Keratinocyte (primary cell): ENCODE results near the gene IRX4. TPM values are rescaled to one million over a fixed set of nuclear protein-coding genes. Genes with fewer than 3 reads are reported as not detected.

Experiments used
- DNase-seq: peaks from one replicate; pipeline ENCODE4 v3.0.0-alpha.2; 2011; ENCODE audit warnings: low read depth, missing footprints, low spot score
- FAIRE-seq: peaks from 2 replicates; lab custom pipeline; 2011; peaks lifted over from hg19 to GRCh38; lab: Jason Lieb, UNC
- H2AFZ ChIP-seq: 2 replicates; pipeline ENCODE4 v1.6.0; 2012; ENCODE audit warnings: low read length, control low read depth, inconsistent platforms; ENCODE audit not compliant: control insufficient read depth
- H3K27ac ChIP-seq: 2 replicates; pipeline ENCODE4 v1.5.1; 2011; ENCODE audit warnings: low read length; ENCODE audit not compliant: control insufficient read depth, insufficient read depth
- H3K27me3 ChIP-seq: 3 replicates; pipeline ENCODE4 v1.6.0; 2011; ENCODE audit warnings: low read length; ENCODE audit not compliant: control insufficient read depth, insufficient read depth; ENCODE audit errors: extremely low read depth
- H3K36me3 ChIP-seq, 2 experiments: 2 replicates in 1 of 2; 3 replicates in 1 of 2; pipeline ENCODE4 v1.5.1; 2011; ENCODE audit warnings: low read length in 2 of 2, mild to moderate bottlenecking in 1 of 2; ENCODE audit not compliant: control insufficient read depth in 2 of 2, insufficient read depth in 2 of 2; ENCODE audit errors: extremely low read depth in 1 of 2
- H3K4me1 ChIP-seq: 3 replicates; pipeline ENCODE4 v1.5.1; 2011; ENCODE audit warnings: low read length; ENCODE audit not compliant: control insufficient read depth, insufficient read depth; ENCODE audit errors: extremely low read depth
- H3K4me2 ChIP-seq: 3 replicates; pipeline ENCODE4 v1.6.0; 2011; ENCODE audit warnings: low read depth, low read length; ENCODE audit not compliant: control insufficient read depth, insufficient read depth; ENCODE audit errors: extremely low read depth
- H3K4me3 ChIP-seq, 3 experiments: fragments of 200-600 bp in 1 of 3; sonication (generic) in 1 of 3; 2 replicates in 2 of 3; 3 replicates in 1 of 3; pipeline ENCODE4 v1.5.1; 2011 to 2016; ENCODE audit warnings: low read length in 3 of 3, mild to moderate bottlenecking in 3 of 3, control low read depth in 2 of 3, inconsistent platforms in 1 of 3, low read depth in 1 of 3, mixed read lengths in 1 of 3, mixed run types in 1 of 3, moderate library complexity in 1 of 3; ENCODE audit not compliant: control insufficient read depth in 2 of 3, insufficient read depth in 2 of 3; ENCODE audit errors: extremely low read depth in 1 of 3
- H3K79me2 ChIP-seq: 2 replicates; pipeline ENCODE4 v1.6.0; 2012; ENCODE audit warnings: low read length; ENCODE audit not compliant: control insufficient read depth, insufficient read depth
- H3K9ac ChIP-seq: 3 replicates; pipeline ENCODE4 v1.6.0; 2011; ENCODE audit warnings: low read length; ENCODE audit not compliant: control insufficient read depth, insufficient read depth; ENCODE audit errors: extremely low read depth
- H3K9me1 ChIP-seq: 3 replicates; pipeline ENCODE4 v1.6.0; 2011; ENCODE audit warnings: low read length; ENCODE audit not compliant: control insufficient read depth, insufficient read depth; ENCODE audit errors: extremely low read depth
- H3K9me3 ChIP-seq: 2 replicates; pipeline ENCODE4 v1.5.1; 2012; ENCODE audit warnings: low read depth, low read length; ENCODE audit not compliant: control insufficient read depth
- H4K20me1 ChIP-seq: 3 replicates; pipeline ENCODE4 v1.6.0; 2011; ENCODE audit warnings: low read length; ENCODE audit not compliant: control insufficient read depth, insufficient read depth; ENCODE audit errors: extremely low read depth
- EZH2 ChIP-seq: IDR thresholded peaks from one replicate; pipeline ENCODE4 v1.6.1; 2012; ENCODE audit warnings: inconsistent platforms, mild to moderate bottlenecking, low read length, moderate library complexity
- dilution Hi-C: fragments of 300-500 bp; cut with MboI; formaldehyde crosslinking; loops from one replicate; pipeline ENCODE4 v1.7.0; 2020; ENCODE audit warnings: low sequenced_read_pairs; ENCODE audit not compliant: extremely low pct_ligation_motif_present
- polyA plus RNA-seq, 5 experiments: library from polyadenylated mRNA; depleted of rRNA in 3 of 5; stranded (reverse) in 3 of 5; stranded (forward) in 1 of 5; unstranded in 1 of 5; fragments of >200 nt; gene quantifications; 1 replicate in 1 of 5; 2 replicates in 3 of 5; 3 replicates in 1 of 5; pipeline versions ENCODE4 v1.2.1 to v1.2.3, GENCODE V29; 2011 to 2012; ENCODE audit warnings: missing spikeins in 2 of 5, low read depth in 1 of 5, low replicate concordance in 1 of 5
- TF ChIP-seq, protein P1 (sequence below), 3 experiments: IDR thresholded peaks in 1 of 3; conservative IDR thresholded peaks in 1 of 3; optimal IDR thresholded peaks in 1 of 3; 2 replicates in 2 of 3; 3 replicates in 1 of 3; pipeline versions ENCODE3 to v1.5.1; 2011; ENCODE audit warnings: low read length in 3 of 3, mild to moderate bottlenecking in 3 of 3, moderate library complexity in 2 of 3, control low read depth in 1 of 3, inconsistent platforms in 1 of 3; ENCODE audit not compliant: insufficient read depth in 2 of 3; ENCODE audit errors: extremely low read depth in 1 of 3

IRX4 gene
- polyA plus RNA-seq, 1 donor (not counting 4 experiments of a cell fraction or from before 2014, with no cell fraction given): 18.2 TPM

GRCh38 chr5:1910081-1910760, 27.5 kb upstream of the IRX4 start:
- TF ChIP-seq, protein P1, sequence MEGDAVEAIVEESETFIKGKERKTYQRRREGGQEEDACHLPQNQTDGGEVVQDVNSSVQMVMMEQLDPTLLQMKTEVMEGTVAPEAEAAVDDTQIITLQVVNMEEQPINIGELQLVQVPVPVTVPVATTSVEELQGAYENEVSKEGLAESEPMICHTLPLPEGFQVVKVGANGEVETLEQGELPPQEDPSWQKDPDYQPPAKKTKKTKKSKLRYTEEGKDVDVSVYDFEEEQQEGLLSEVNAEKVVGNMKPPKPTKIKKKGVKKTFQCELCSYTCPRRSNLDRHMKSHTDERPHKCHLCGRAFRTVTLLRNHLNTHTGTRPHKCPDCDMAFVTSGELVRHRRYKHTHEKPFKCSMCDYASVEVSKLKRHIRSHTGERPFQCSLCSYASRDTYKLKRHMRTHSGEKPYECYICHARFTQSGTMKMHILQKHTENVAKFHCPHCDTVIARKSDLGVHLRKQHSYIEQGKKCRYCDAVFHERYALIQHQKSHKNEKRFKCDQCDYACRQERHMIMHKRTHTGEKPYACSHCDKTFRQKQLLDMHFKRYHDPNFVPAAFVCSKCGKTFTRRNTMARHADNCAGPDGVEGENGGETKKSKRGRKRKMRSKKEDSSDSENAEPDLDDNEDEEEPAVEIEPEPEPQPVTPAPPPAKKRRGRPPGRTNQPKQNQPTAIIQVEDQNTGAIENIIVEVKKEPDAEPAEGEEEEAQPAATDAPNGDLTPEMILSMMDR (optimal IDR thresholded peaks at IDR 0.05 in 1 of 3, IDR thresholded peaks at IDR 0.05 in 1 of 3, conservative IDR thresholded peaks at IDR 0.05 in 1 of 3; ENCODE audit: extremely low read depth in 1 of 3, insufficient read depth in 2 of 3, low read length in 3 of 3): no peak
- no peak for TF ChIP-seq EZH2
- no peaks in the 10 kb centered on the region for H3K9me3 ChIP-seq
- H3K27me3 ChIP-seq: no peaks in the 10 kb centered on the region
- no peak for FAIRE-seq
- no peak overlapping the region for H3K4me3 ChIP-seq
- no peak for DNase-seq
- no peaks in the 10 kb centered on the region for H3K9me1 ChIP-seq
- dilution Hi-C loops: no loop called here
- H3K4me2 ChIP-seq: no peak overlapping the region
- no peaks in the 10 kb centered on the region for H3K4me1 ChIP-seq
- no peak overlapping the region for H3K9ac ChIP-seq
- H3K27ac ChIP-seq: no peak overlapping the region
- no peaks in the 10 kb centered on the region for H3K36me3 ChIP-seq
- H4K20me1 ChIP-seq: no peaks in the 10 kb centered on the region
- H2AFZ ChIP-seq: no peak overlapping the region
- no peaks in the 10 kb centered on the region for H3K79me2 ChIP-seq

- no peaks in the 10 kb centered on the region for H3K36me3 ChIP-seq
- no peak overlapping the region for H3K27ac ChIP-seq
- H3K9me1 ChIP-seq: no peaks in the 10 kb centered on the region
- no peak overlapping the region for H3K4me3 ChIP-seq
- no peaks in the 10 kb centered on the region for H3K79me2 ChIP-seq
- H3K9me3 ChIP-seq: no peaks in the 10 kb centered on the region
- dilution Hi-C loops: no loop called here
- no peaks in the 10 kb centered on the region for H3K4me1 ChIP-seq
- no peaks in the 10 kb centered on the region for H3K27me3 ChIP-seq
- FAIRE-seq (no peak), DNase-seq (no peak)
- no peaks in the 10 kb centered on the region for H4K20me1 ChIP-seq
- H2AFZ ChIP-seq: no peak overlapping the region
- no peak overlapping the region for H3K4me2 ChIP-seq
- no peak overlapping the region for H3K9ac ChIP-seq
- TF ChIP-seq, protein P1 (optimal IDR thresholded peaks at IDR 0.05 in 1 of 3, IDR thresholded peaks at IDR 0.05 in 1 of 3, conservative IDR thresholded peaks at IDR 0.05 in 1 of 3; ENCODE audit: extremely low read depth in 1 of 3, insufficient read depth in 2 of 3, low read length in 3 of 3): no peak
- TF ChIP-seq EZH2: no peak
Observed at GRCh38 chr5:1909346-1909985, 26.7 kb upstream of the IRX4 start.
